Measurements from ENCODE around the gene CASP4. TPM values are rescaled to one million over a fixed set of nuclear protein-coding genes. Genes with fewer than 3 reads are reported as not detected.

Gene CASP4
- total RNA-seq, 1 experiment from 2014 or later = 53.1 TPM

DNA sequence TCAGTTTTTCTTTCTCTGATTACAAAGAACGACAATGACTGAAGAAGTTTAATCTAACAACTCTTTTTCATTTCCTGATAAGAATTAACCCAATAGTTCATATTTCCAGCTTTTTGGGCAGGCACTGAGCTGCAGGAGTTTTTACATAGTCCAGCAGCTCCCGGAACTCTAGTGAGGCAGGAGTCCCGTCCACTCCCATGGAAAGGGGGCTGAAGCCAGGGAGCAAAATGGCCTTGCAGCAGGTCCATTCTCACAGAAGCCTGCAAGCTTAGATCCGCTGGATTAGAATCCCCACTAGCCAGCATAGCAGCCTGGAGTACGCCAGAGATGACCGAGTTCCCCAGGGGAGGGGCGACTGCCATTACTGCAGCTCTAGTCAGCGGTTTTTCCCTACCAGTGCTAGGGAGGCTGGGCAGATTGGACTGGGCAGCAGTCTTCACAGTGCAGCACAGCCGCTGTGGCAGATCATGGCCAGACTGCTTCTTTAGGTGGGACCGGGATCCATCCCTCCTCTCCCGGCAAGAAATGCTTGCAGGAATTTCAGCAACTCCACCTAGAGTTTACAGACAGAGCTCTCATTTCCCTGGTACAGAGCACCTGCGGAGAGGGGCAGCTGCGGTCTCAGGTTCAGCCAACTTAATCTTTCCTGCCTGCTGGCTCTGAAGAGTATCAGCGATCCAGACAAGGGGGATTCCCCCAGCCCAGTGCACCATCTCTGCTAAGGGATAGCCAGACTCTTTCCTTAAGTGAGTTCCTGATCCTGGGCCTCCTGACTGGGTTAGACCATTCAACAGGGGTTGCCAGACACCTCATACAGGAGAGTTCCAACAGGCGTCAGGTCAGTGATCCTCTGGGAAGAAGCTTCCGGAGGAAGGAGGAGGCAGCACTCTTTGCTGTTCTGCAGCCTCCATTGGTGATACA is 742 bp upstream of the CASP4 start:
- peaks cover 33% of the 10 kb centered on the region for H3K4me1 Mint-ChIP-seq (ENCODE audit: low read depth, unreplicated experiment)
- no TSS peak for BruUV-seq (replicated peaks)
- peak overlapping the region; percentile 84 for H3K4me3 Mint-ChIP-seq (ENCODE audit: low read depth, unreplicated experiment)
- CTCF ChIA-PET = interaction anchor here (0.5 kb wide), 1 partner anchor 1405 kb away, joined by 4 read pairs; no protein-coding TSS in a partner anchor
- DNase-seq = peak; percentile 4
- H3K36me3 Mint-ChIP-seq (ENCODE audit: insufficient read depth, unreplicated experiment) = peaks cover 33% of the 10 kb centered on the region
- peaks cover 2% of the 10 kb centered on the region for H3K9me3 Mint-ChIP-seq (ENCODE audit: low read depth, unreplicated experiment)
- TF ChIP-seq CTCF (IDR thresholded peaks at IDR 0.05; ENCODE audit: unreplicated experiment) = no peak
- no peaks in the 10 kb centered on the region for H3K27me3 Mint-ChIP-seq (ENCODE audit: unreplicated experiment)
- intact Hi-C loops (cut with micrococcal nuclease; ENCODE audit: unreplicated experiment) = loop anchor here (10.0 kb wide), 1 partner anchor 236 kb away; no protein-coding TSS in a partner anchor
- H3K27ac Mint-ChIP-seq (ENCODE audit: unreplicated experiment) = peak overlapping the region; percentile 86

DNA sequence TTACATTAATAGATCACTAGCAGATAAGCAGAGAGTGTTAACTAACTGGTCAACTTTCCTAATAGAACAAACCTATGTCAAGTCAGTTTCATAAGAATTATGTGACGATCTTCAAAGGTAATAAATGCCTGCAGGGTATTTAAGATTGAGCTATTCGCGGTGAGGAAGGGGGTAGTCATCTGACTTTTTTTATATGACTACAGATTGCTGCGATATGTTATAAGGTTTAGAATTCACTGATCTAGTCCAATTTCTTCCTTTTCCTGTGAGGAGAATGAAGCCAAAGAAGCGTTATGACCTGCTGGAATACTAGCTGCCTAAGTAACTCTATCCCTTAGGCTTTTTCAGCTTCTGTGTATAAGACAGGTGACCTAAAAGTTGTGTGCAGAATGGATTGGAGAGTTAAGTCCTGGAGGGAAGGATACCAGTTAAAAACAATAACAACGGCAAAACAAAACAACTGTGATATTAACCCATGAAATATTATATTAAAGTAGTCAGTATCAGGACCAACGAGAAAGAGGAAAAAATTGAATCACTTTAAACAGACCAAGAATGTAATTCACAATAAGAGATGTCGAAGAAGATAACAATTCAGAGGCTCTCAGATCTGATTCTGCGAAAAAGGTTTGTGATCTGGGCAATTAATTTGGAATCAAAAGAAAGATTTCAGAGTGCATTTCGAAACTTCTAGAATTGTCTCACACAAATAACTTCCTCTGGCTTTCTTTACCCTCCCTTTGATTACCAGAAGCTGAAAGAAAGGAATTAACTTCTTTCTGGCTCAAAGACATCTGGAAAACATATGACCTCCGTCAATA is 630 bp downstream of the CASP4 start:
- BruUV-seq (replicated peaks) = TSS peak; percentile 63
- H3K27me3 Mint-ChIP-seq (ENCODE audit: unreplicated experiment) = no peaks in the 10 kb centered on the region
- H3K9me3 Mint-ChIP-seq (ENCODE audit: low read depth, unreplicated experiment) = peaks cover 2% of the 10 kb centered on the region
- H3K36me3 Mint-ChIP-seq (ENCODE audit: insufficient read depth, unreplicated experiment) = peaks cover 33% of the 10 kb centered on the region
- peak overlapping the region; percentile 84 for H3K4me3 Mint-ChIP-seq (ENCODE audit: low read depth, unreplicated experiment)
- peak overlapping the region; percentile 86 for H3K27ac Mint-ChIP-seq (ENCODE audit: unreplicated experiment)
- CTCF ChIA-PET = interaction anchor here (0.9 kb wide), 1 partner anchor 9 kb away, joined by 3 read pairs; no protein-coding TSS in a partner anchor
- TF ChIP-seq CTCF (IDR thresholded peaks at IDR 0.05; ENCODE audit: unreplicated experiment) = no peak
- no peak for DNase-seq
- H3K4me1 Mint-ChIP-seq (ENCODE audit: low read depth, unreplicated experiment) = peaks cover 33% of the 10 kb centered on the region
- intact Hi-C loops (cut with micrococcal nuclease; ENCODE audit: unreplicated experiment) = loop anchor here (10.0 kb wide), 1 partner anchor 237 kb away; no protein-coding TSS in a partner anchor

GRCh38 chr11:104965735-104966134 is 2.6 kb downstream of the CASP4 start:
- H3K27ac Mint-ChIP-seq (ENCODE audit: unreplicated experiment) = peak overlapping the region; percentile 96
- DNase-seq = peak; percentile 23
- peak overlapping the region; percentile 84 for H3K4me3 Mint-ChIP-seq (ENCODE audit: low read depth, unreplicated experiment)
- H3K9me3 Mint-ChIP-seq (ENCODE audit: low read depth, unreplicated experiment) = no peaks in the 10 kb centered on the region
- H3K36me3 Mint-ChIP-seq (ENCODE audit: insufficient read depth, unreplicated experiment) = peaks cover 33% of the 10 kb centered on the region
- H3K27me3 Mint-ChIP-seq (ENCODE audit: unreplicated experiment) = no peaks in the 10 kb centered on the region
- CTCF ChIA-PET = no interaction called here
- intact Hi-C loops (cut with micrococcal nuclease; ENCODE audit: unreplicated experiment) = loop anchor here (10.0 kb wide), 1 partner anchor 239 kb away; no protein-coding TSS in a partner anchor
- no TSS peak for BruUV-seq (replicated peaks)
- TF ChIP-seq CTCF (IDR thresholded peaks at IDR 0.05; ENCODE audit: unreplicated experiment) = no peak
- peaks cover 33% of the 10 kb centered on the region for H3K4me1 Mint-ChIP-seq (ENCODE audit: low read depth, unreplicated experiment)

DNA sequence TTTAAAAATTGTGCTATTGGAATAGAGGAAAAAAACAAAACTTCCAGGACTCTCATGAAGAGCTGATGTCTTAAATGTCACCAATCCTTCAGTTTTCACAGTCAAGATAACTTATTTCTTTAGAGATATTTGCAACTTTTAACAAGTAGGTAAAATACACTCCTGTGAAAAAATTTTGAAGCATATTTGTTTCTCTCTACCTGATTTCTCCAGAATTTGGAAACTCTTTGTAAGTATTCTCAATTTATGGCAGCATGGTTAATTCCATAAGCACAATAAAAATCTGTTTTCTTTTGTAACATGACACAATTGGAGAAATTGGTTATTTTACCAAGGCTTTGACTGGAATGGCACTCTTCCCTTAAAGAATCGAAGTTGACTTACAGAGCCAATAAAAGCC is 4.1 kb downstream of the CASP4 start:
- peaks cover 33% of the 10 kb centered on the region for H3K4me1 Mint-ChIP-seq (ENCODE audit: low read depth, unreplicated experiment)
- no peak overlapping the region for H3K4me3 Mint-ChIP-seq (ENCODE audit: low read depth, unreplicated experiment)
- no peak for TF ChIP-seq CTCF (IDR thresholded peaks at IDR 0.05; ENCODE audit: unreplicated experiment)
- intact Hi-C loops (cut with micrococcal nuclease; ENCODE audit: unreplicated experiment) = loop anchor here (10.0 kb wide), 1 partner anchor 241 kb away; no protein-coding TSS in a partner anchor
- CTCF ChIA-PET = no interaction called here
- no TSS peak for BruUV-seq (replicated peaks)
- no peak overlapping the region for H3K27ac Mint-ChIP-seq (ENCODE audit: unreplicated experiment)
- H3K36me3 Mint-ChIP-seq (ENCODE audit: insufficient read depth, unreplicated experiment) = peaks cover 33% of the 10 kb centered on the region
- no peak for DNase-seq
- H3K27me3 Mint-ChIP-seq (ENCODE audit: unreplicated experiment) = no peaks in the 10 kb centered on the region
- no peaks in the 10 kb centered on the region for H3K9me3 Mint-ChIP-seq (ENCODE audit: low read depth, unreplicated experiment)
